Activated B cell treated with CpG ODN at 0.5 μM for 24 hours (primary cell): ENCODE data around the gene EEF1A1. TPM values are rescaled to one million over a fixed set of nuclear protein-coding genes. Genes with fewer than 3 reads are reported as not detected.

Experiments
- ATAC-seq: fragments of 200-7000 bp; cut with Tn5 transposase; one replicate; pipeline ENCODE4 v1.10.0; 2021; ENCODE audit warnings: low read depth, mild to moderate bottlenecking, moderate library complexity
- CTCF ChIA-PET: fragments of 350-600 bp; sonication (Branson Sonifier 250); formaldehyde crosslinking; loops from one replicate; lab custom pipeline; 2021; ENCODE audit warnings: antibody characterized with exemption; lab: Charles Lee
- POLR2A ChIA-PET: fragments of 350-600 bp; sonication (Branson Sonifier 250); formaldehyde crosslinking; loops from one replicate; lab custom pipeline; 2021; ENCODE audit warnings: antibody characterized with exemption; lab: Charles Lee
- DNase-seq: peaks from one replicate; pipeline ENCODE4 v3.0.0; 2022
- H3K27ac Mint-ChIP-seq: one replicate; pipeline ENCODE4 v1.8.0; 2020; ENCODE audit warnings: mixed read lengths
- H3K27me3 Mint-ChIP-seq: one replicate; pipeline ENCODE4 v1.8.0; 2021; ENCODE audit warnings: mixed read lengths
- H3K36me3 Mint-ChIP-seq: one replicate; pipeline ENCODE4 v1.8.0; 2021; ENCODE audit warnings: low read depth, mixed read lengths
- H3K4me1 Mint-ChIP-seq: one replicate; pipeline ENCODE4 v1.8.0; 2021; ENCODE audit warnings: mixed read lengths
- H3K4me3 Mint-ChIP-seq: one replicate; pipeline ENCODE4 v1.8.0; 2020; ENCODE audit warnings: mild to moderate bottlenecking, mixed read lengths
- H3K9me3 Mint-ChIP-seq: one replicate; pipeline ENCODE4 v1.8.0; 2020; ENCODE audit warnings: mixed read lengths
- intact Hi-C: fragments of 100-400 bp; cut with micrococcal nuclease; formaldehyde crosslinking; loops from one replicate; pipeline ENCODE4 v1.15.1; 2024
- total RNA-seq: library from RNA; stranded (reverse); gene quantifications from 2 replicates; pipeline ENCODE4 v1.2.3, GENCODE V29; 2022
- TF ChIP-seq, protein P1 (sequence below): fragments of 200-600 bp; IDR thresholded peaks from one replicate; pipeline ENCODE4 v1.8.0; 2022; ENCODE audit warnings: antibody characterized with exemption, mild to moderate bottlenecking

Gene EEF1A1
- total RNA-seq, 1 donor from 2014 or later, result 19,962 TPM

- intact Hi-C loops, result no loop called here
- CTCF ChIA-PET, result interaction anchor here (0.7 to 1.3 kb wide), 3 partner anchors 95 to 136 kb away, joined by 4 to 6 read pairs (median 4); no protein-coding TSS in a partner anchor
- POLR2A ChIA-PET, result interaction anchor here (0.8 to 10.2 kb wide), 11 partner anchors 6 to 136 kb away, joined by 3 to 289 read pairs (median 9); partner anchors contain the start of gene EEF1A1
Observed at GRCh38 chr6:73516514-73517489, 4.0 kb downstream of the EEF1A1 start.

GRCh38 chr6:73515204-73515655, 5.6 kb downstream of the EEF1A1 start:
- Mint-ChIP-seq H3K9me3 (no peaks in the 10 kb centered on the region), H3K27me3 (no peaks in the 10 kb centered on the region), H3K4me1 (peaks cover 70% of the 10 kb centered on the region), H3K27ac (peak overlapping the region; percentile 80), H3K4me3 (peak overlapping the region; percentile 72), H3K36me3 (peaks cover 69% of the 10 kb centered on the region)
- ChIA-PET CTCF (interaction anchor here (0.6 to 4.3 kb wide), 12 partner anchors 53 to 151 kb away, joined by 3 to 64 read pairs (median 4); partner anchors contain the start of genes MTO1 and SLC17A5), POLR2A (interaction anchor here (0.6 to 7.6 kb wide), 15 partner anchors 8 to 138 kb away, joined by 3 to 91 read pairs (median 11); partner anchors contain the start of genes CGAS, DDX43, EEF1A1 and MTO1)
- TF ChIP-seq, protein P1, sequence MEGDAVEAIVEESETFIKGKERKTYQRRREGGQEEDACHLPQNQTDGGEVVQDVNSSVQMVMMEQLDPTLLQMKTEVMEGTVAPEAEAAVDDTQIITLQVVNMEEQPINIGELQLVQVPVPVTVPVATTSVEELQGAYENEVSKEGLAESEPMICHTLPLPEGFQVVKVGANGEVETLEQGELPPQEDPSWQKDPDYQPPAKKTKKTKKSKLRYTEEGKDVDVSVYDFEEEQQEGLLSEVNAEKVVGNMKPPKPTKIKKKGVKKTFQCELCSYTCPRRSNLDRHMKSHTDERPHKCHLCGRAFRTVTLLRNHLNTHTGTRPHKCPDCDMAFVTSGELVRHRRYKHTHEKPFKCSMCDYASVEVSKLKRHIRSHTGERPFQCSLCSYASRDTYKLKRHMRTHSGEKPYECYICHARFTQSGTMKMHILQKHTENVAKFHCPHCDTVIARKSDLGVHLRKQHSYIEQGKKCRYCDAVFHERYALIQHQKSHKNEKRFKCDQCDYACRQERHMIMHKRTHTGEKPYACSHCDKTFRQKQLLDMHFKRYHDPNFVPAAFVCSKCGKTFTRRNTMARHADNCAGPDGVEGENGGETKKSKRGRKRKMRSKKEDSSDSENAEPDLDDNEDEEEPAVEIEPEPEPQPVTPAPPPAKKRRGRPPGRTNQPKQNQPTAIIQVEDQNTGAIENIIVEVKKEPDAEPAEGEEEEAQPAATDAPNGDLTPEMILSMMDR, result no peak
- no peak for DNase-seq
- peak; percentile 53 for ATAC-seq
- intact Hi-C loops, result loop anchor here (1.0 kb wide), 4 partner anchors 64 to 160 kb away; no protein-coding TSS in a partner anchor

More at GRCh38 chr6:73516514-73517489, 4.0 kb downstream of the EEF1A1 start:
- H3K36me3 Mint-ChIP-seq, result peaks cover 74% of the 10 kb centered on the region
- no peak for ATAC-seq
- peaks cover 60% of the 10 kb centered on the region for H3K4me1 Mint-ChIP-seq
- H3K9me3 Mint-ChIP-seq, result no peaks in the 10 kb centered on the region
- no peaks in the 10 kb centered on the region for H3K27me3 Mint-ChIP-seq
- H3K4me3 Mint-ChIP-seq, result peak overlapping the region; percentile 72
- TF ChIP-seq, protein P1, result no peak
- DNase-seq, result no peak
- peak overlapping the region; percentile 80 for H3K27ac Mint-ChIP-seq

DNA sequence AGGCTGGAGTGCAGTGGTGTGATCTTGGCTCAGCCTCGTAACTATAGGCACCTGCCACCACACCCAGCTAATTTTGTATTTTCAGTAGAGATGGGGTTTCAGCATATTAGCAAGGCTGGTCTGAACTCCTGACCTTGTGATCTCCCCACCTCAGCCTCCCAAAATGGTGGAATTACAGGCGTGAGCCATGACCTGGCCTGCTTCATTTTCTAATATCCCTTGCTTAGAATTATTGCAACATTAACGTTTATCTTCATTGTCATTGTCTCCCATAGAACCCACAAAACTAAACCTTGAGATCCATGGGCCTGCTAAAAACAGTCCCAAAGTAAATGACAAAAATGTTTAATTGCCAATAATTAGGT, 6.1 kb downstream of the EEF1A1 start:
- peaks cover 65% of the 10 kb centered on the region for H3K4me1 Mint-ChIP-seq
- no peaks in the 10 kb centered on the region for H3K27me3 Mint-ChIP-seq
- H3K4me3 Mint-ChIP-seq, result peak overlapping the region; percentile 72
- DNase-seq (no peak), ATAC-seq (no peak)
- intact Hi-C loops, result loop anchor here (1.0 kb wide), 4 partner anchors 63 to 161 kb away; no protein-coding TSS in a partner anchor
- TF ChIP-seq, protein P1, result no peak
- H3K36me3 Mint-ChIP-seq, result peaks cover 64% of the 10 kb centered on the region
- ChIA-PET POLR2A (interaction anchor here (0.6 to 7.6 kb wide), 17 partner anchors 8 to 138 kb away, joined by 3 to 91 read pairs (median 11); partner anchors contain the start of genes CGAS, EEF1A1, MTO1 and SLC17A5), CTCF (interaction anchor here (0.8 to 4.3 kb wide), 5 partner anchors 93 to 152 kb away, joined by 3 to 64 read pairs (median 6); partner anchors contain the start of gene SLC17A5)
- no peaks in the 10 kb centered on the region for H3K9me3 Mint-ChIP-seq
- peak overlapping the region; percentile 80 for H3K27ac Mint-ChIP-seq

- intact Hi-C loops, result no loop called here
- Mint-ChIP-seq H3K36me3 (peaks cover 54% of the 10 kb centered on the region), H3K27me3 (no peaks in the 10 kb centered on the region), H3K27ac (peak overlapping the region; percentile 1), H3K4me1 (peaks cover 57% of the 10 kb centered on the region), H3K9me3 (no peaks in the 10 kb centered on the region), H3K4me3 (no peak overlapping the region)
- DNase-seq (no peak), ATAC-seq (no peak)
- CTCF ChIA-PET, result interaction anchor here (0.7 to 4.3 kb wide), 6 partner anchors 10 to 139 kb away, joined by 3 to 64 read pairs (median 4); partner anchors contain the start of gene SLC17A5
- POLR2A ChIA-PET, result interaction anchor here (0.7 to 7.6 kb wide), 20 partner anchors 9 to 141 kb away, joined by 3 to 91 read pairs (median 7); partner anchors contain the start of genes CGAS, EEF1A1, MTO1 and SLC17A5
- TF ChIP-seq, protein P1, result no peak
Observed at GRCh38 chr6:73513496-73513854, 7.4 kb downstream of the EEF1A1 start.
